ENCODE results near the gene SLC6A8.

GRCh38 chrX:153647461-153648357 is 40.0 kb upstream of the SLC6A8 start:
- TF ChIP-seq, protein P1, sequence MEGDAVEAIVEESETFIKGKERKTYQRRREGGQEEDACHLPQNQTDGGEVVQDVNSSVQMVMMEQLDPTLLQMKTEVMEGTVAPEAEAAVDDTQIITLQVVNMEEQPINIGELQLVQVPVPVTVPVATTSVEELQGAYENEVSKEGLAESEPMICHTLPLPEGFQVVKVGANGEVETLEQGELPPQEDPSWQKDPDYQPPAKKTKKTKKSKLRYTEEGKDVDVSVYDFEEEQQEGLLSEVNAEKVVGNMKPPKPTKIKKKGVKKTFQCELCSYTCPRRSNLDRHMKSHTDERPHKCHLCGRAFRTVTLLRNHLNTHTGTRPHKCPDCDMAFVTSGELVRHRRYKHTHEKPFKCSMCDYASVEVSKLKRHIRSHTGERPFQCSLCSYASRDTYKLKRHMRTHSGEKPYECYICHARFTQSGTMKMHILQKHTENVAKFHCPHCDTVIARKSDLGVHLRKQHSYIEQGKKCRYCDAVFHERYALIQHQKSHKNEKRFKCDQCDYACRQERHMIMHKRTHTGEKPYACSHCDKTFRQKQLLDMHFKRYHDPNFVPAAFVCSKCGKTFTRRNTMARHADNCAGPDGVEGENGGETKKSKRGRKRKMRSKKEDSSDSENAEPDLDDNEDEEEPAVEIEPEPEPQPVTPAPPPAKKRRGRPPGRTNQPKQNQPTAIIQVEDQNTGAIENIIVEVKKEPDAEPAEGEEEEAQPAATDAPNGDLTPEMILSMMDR (IDR thresholded peaks at IDR 0.05) = no peak
- no peak for TF ChIP-seq POLR2A (IDR thresholded peaks at IDR 0.05)
